ENCODE measurements around the gene MYLK. TPM values are rescaled to one million over a fixed set of nuclear protein-coding genes. Genes with fewer than 3 reads are reported as not detected.

MYLK gene
- total RNA-seq, 4 donors from 2014 or later = 10.7 to 320 (median 42.0) TPM

DNA sequence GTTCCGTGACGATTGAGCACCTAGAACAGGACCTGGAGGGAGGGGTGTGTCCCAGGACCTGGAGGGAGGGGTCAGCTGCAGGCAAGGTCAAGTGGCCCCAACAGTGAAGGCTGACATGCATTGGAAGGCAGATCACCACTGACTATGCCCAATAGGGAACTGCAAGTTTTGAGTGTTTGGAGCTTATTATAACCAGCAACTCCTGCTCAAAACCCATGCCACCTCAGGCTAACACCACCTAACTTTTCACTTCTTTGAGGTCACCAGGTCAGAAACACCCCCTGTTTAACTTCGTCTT lies 93.1 kb downstream of the MYLK start:
- H3K27me3 ChIP-seq = peaks cover 0 to 26% (median 0%) of the 10 kb centered on the region in 4 donors
- H3K4me3 ChIP-seq = no peak overlapping the region
- DNase-seq = no peak
- peaks cover 0 to 8% (median 3%) of the 10 kb centered on the region in 3 donors for H3K4me1 ChIP-seq
- no peaks in the 10 kb centered on the region for H3K36me3 ChIP-seq
- TF ChIP-seq POLR2A (IDR thresholded peaks at IDR 0.05) = no peak
- TF ChIP-seq, protein P1, sequence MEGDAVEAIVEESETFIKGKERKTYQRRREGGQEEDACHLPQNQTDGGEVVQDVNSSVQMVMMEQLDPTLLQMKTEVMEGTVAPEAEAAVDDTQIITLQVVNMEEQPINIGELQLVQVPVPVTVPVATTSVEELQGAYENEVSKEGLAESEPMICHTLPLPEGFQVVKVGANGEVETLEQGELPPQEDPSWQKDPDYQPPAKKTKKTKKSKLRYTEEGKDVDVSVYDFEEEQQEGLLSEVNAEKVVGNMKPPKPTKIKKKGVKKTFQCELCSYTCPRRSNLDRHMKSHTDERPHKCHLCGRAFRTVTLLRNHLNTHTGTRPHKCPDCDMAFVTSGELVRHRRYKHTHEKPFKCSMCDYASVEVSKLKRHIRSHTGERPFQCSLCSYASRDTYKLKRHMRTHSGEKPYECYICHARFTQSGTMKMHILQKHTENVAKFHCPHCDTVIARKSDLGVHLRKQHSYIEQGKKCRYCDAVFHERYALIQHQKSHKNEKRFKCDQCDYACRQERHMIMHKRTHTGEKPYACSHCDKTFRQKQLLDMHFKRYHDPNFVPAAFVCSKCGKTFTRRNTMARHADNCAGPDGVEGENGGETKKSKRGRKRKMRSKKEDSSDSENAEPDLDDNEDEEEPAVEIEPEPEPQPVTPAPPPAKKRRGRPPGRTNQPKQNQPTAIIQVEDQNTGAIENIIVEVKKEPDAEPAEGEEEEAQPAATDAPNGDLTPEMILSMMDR (IDR thresholded peaks at IDR 0.05) = no peak
- H3K9me3 ChIP-seq = no peaks in the 10 kb centered on the region
- intact Hi-C loops (cut with DNase I) = no loop called here
- no peak overlapping the region for H3K27ac ChIP-seq
- WGBS, 2 donors = 87 to 92% methylated on average over 3 of the region's 3 CpGs

DNA sequence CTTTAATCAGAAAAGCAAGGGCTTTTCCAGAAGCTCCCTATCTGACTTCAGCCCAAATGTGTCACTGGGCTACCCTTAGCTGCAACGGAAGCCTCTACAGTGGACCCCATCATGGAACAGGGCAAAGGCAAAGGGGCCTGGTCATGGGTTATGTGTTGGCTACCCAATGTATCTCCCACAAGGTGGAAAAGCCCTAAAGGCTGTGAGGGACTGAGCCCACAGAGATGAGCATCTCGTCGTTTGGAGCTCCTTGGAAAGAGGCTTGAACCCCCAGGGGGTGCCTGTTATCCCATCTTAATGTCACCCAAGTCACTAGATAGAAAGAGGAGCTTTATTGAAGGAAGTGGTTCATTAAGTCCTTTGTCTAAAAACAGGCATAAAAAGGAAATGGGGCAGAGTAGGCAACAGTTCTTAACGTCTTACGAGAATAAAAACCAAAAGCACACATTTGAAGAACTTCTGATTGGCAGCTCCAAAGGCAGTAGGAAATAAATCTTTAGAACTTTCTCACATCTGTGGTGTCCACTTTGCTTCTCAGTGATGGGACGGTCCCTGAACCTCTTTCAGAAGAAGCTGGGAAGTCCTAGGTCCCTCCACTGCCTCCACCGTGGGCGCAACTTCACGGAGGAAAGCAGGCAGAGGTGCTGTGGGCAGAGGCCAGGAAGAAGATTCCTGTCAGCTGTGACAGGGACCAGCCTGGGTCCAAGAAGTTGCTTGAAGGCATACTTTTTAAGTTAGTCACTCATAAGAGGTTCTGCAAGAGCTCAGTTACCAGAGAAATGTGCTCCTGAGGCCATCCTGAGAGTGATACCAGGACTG lies 93.7 kb downstream of the MYLK start:
- no peaks in the 10 kb centered on the region for H3K9me3 ChIP-seq
- H3K36me3 ChIP-seq = no peaks in the 10 kb centered on the region
- WGBS, 2 donors = 92 to 94% methylated on average over 5 to 9 of the region's 9 CpGs
- peaks cover 0 to 8% (median 3%) of the 10 kb centered on the region in 3 donors for H3K4me1 ChIP-seq
- H3K4me3 ChIP-seq = no peak overlapping the region
- intact Hi-C loops (cut with DNase I) = no loop called here
- TF ChIP-seq, protein P1 (IDR thresholded peaks at IDR 0.05) = no peak
- TF ChIP-seq POLR2A (IDR thresholded peaks at IDR 0.05) = no peak
- peaks cover 0 to 26% (median 0%) of the 10 kb centered on the region in 4 donors for H3K27me3 ChIP-seq
- no peak for DNase-seq
- H3K27ac ChIP-seq = no peak overlapping the region

DNA sequence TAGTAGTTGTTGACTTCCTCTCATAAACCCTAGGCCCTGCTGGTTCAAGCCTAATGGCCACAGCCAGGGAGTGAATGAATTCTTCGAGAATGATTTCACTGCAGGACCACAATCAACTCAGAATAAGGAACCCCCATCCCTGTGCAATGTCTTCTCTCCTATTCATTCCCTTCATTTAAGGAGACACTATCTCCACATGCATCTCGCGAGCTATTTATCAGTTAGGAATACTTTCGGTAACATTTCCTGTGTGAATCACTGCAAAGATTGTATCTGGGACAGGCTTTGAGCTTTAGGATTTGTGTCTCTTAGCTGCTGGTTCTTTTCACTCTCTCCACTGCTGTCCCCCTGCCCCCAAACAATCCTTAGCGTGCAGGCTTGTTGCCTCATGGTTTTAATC lies 94.4 kb downstream of the MYLK start:
- Histone ChIP-seq H3K4me3 (no peak overlapping the region), H3K36me3 (no peaks in the 10 kb centered on the region), H3K27ac (no peak overlapping the region), H3K4me1 (peaks cover 0 to 8% (median 3%) of the 10 kb centered on the region in 3 donors), H3K9me3 (no peaks in the 10 kb centered on the region), H3K27me3 (peaks cover 0 to 26% (median 0%) of the 10 kb centered on the region in 4 donors)
- DNase-seq = no peak
- intact Hi-C loops (cut with DNase I) = no loop called here
- TF ChIP-seq POLR2A (IDR thresholded peaks at IDR 0.05) = no peak
- TF ChIP-seq, protein P1 (IDR thresholded peaks at IDR 0.05) = no peak
- 87 to 90% methylated on average over 5 of the region's 5 CpGs for WGBS, 2 donors

DNA sequence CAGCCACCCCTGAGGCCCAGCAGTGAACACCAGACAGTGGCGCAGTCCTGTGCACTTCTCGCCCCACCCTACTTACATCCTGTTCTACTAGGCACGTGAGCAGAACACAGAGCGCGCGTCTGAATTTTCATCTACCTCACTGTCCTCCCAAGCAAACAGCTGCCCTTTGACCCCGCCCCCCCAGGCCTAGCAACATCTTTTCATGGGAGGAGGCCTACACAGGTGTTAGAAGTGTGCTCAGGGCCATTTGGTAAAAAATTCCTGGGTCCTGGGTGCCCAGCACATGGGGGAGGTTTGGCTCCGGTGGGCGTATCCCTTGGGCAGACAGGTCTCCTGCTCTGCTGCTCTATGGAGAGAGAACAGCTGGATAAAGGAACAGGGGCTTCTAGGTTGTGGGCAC lies 95.0 kb downstream of the MYLK start:
- no peak for TF ChIP-seq POLR2A (IDR thresholded peaks at IDR 0.05)
- TF ChIP-seq, protein P1 (IDR thresholded peaks at IDR 0.05) = no peak
- Histone ChIP-seq H3K4me1 (peaks cover 0 to 8% (median 3%) of the 10 kb centered on the region in 3 donors), H3K36me3 (no peaks in the 10 kb centered on the region), H3K27me3 (peaks cover 0 to 23% (median 0%) of the 10 kb centered on the region in 4 donors), H3K4me3 (no peak overlapping the region), H3K27ac (no peak overlapping the region), H3K9me3 (no peaks in the 10 kb centered on the region)
- intact Hi-C loops (cut with DNase I) = no loop called here
- DNase-seq = no peak
- 86% methylated on average over 7 of the region's 9 CpGs; no CpG with 5 or more reads in 1 of the 2 donors for WGBS, 2 donors

DNA sequence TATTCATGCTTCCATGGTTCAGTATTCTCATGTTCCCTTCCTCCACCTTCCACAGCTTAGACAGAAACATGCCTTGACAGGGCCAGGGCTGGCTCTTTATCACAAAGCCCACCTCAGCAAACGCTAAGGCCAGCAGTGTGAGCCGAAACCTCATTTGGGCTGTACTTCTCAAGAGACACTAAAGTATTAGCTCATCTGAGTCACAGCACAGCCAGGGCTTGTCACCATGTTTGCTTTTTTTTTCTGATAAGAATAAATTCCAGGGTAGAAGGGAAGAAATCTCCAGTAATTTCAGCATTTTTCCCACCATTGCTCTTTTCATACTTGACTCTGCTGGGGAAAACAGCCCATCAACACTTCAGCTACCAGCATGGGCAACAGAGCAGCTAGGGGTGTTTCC lies 95.4 kb downstream of the MYLK start:
- Histone ChIP-seq H3K27ac (no peak overlapping the region), H3K4me3 (no peak overlapping the region), H3K27me3 (peaks cover 0 to 19% (median 0%) of the 10 kb centered on the region in 4 donors), H3K36me3 (no peaks in the 10 kb centered on the region), H3K4me1 (peaks cover 0 to 8% (median 3%) of the 10 kb centered on the region in 3 donors), H3K9me3 (no peaks in the 10 kb centered on the region)
- whole genome bisulfite sequencing, 2 donors = 83 to 86% methylated on average over 2 of the region's 2 CpGs
- TF ChIP-seq, protein P1 (IDR thresholded peaks at IDR 0.05) = no peak
- no peak for TF ChIP-seq POLR2A (IDR thresholded peaks at IDR 0.05)
- DNase-seq = no peak
- intact Hi-C loops (cut with DNase I) = no loop called here
